NCI-H2171 (cell line): ENCODE data around the gene GADD45A.
A peak's percentile ranks its signal among the peaks of the same experiment; 100 is the strongest.
"Not testable (repeated sequence)": the region's sequence is repeated elsewhere in the genome, so short reads cannot be mapped to it uniquely, and the experiment has no call there.

Experiments used
- DNase-seq: peaks from one replicate; lab custom pipeline; 2025; lab: John Stamatoyannopoulos, UW

Gene GADD45A

DNA sequence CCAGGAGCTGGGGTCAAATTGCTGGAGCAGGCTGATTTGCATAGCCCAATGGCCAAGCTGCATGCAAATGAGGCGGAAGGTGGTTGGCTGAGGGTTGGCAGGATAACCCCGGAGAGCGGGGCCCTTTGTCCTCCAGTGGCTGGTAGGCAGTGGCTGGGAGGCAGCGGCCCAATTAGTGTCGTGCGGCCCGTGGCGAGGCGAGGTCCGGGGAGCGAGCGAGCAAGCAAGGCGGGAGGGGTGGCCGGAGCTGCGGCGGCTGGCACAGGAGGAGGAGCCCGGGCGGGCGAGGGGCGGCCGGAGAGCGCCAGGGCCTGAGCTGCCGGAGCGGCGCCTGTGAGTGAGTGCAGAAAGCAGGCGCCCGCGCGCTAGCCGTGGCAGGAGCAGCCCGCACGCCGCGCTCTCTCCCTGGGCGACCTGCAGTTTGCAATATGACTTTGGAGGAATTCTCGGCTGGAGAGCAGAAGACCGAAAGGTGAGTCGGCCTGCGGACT, at the start of gene GADD45A:
GADD45A (plus strand) TSS at position 135 of the 491 bp plus-strand sequence; CDS start at position 429, 294 bp downstream.
- peak; percentile 98 for DNase-seq

DNA sequence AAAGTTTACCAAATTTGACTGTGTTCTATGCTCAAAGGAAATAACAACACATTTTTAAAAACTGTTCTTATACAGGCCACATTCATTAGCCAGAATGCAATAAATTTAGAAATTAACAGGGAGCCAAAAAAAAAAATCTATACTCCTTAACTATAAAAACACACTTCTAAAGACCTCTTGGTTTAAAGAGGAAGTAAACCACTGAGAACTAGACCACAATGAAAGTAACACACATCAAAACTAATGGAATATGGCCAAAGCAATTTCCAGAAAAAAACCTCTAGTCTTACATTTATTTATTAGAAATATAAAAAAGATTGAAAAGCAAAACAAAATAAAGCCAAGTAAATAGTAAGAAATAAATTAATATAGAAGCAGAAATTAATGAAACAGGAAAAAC, 48.9 kb upstream of the GADD45A start:
- DNase-seq, result no peak

- no peak for DNase-seq
Observed at GRCh38 chr1:67639361-67639760, 45.6 kb upstream of the GADD45A start.

- DNase-seq, result no peak
Observed at GRCh38 chr1:67642629-67643028, 42.4 kb upstream of the GADD45A start.

DNA sequence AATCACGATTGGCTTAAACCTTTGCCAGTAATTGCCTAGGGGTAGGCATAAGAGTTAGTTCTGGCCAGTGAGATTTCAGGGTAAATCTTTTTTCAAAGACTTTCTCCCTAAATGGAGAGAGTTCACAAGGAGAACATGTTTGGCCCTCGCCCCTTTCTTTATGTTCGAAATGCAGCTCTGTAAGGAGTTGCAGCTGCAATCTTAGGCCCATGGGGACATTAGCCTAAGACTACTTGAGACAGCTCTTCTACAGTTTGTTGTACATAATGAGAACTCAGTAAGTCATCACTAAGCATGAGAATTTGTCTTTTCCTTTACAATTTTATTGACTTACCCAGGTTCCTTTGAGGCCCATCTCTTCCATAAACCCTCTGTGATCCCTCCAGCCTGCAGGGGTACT, 40.4 kb upstream of the GADD45A start:
- no peak for DNase-seq

- DNase-seq, result peak; percentile 11
Observed at GRCh38 chr1:67645495-67646144, 39.4 kb upstream of the GADD45A start.

- DNase-seq, result peak; percentile 88
Observed at GRCh38 chr1:67646145-67647035, 38.6 kb upstream of the GADD45A start.

- peak; percentile 51 for DNase-seq
Observed at GRCh38 chr1:67647036-67647798, 37.8 kb upstream of the GADD45A start.

- DNase-seq, result no peak
Observed at GRCh38 chr1:67647814-67648358, 37.1 kb upstream of the GADD45A start.

DNA sequence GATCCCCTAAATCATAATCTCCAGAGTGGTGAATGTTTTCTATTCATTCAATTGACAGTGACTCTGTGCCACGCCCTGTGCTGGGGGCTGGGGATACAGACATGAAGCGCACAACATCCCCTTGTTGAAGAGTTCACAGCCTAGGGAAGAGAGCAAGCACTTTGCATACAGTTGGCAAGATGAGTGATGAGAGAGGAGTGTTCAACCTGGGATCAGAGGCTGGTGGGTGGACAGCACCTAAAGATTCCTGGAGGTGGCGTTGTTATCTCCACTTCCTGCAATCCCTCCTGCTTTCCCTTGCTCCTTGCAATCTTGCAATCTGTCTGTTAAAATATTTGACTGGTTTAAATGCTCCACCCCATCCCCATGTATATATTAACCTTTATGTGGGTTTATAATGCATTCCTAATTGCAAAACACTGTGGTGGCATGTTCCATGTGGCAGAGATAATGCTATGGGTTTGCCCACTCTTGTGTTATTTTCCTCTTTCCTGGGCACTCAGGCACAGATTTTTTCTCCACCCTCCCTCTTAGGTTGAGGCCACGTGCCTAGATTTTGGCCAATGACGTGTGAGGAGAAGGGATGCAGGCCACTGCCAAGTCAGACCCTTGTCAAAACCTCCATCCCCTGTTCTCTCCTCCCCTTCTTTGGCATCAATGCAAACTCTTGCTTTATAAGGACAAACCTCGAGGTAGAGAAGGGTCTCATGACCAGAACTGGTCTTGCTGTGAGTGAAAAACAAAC, 36.2 kb upstream of the GADD45A start:
- DNase-seq, result no peak

DNA sequence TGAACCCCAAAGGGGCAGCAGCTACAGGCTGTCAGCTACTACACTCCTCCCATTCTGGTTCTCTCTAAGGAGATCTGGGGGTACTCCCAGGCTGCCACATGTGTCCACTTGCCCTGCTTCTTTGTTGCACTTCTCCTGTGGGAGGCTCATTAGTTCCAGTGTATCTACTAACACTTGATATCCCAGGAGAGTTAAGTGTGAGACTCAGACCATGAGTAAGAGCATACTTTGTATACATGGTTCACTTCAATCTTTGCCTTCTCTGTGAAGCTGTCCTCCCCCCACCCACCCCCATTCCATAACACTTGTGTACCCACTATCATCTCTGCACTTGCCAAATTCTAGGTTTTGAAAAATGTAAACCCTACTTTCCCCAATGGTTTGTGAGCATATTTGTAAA, 34.9 kb upstream of the GADD45A start:
- DNase-seq, result no peak

- no peak for DNase-seq
Observed at GRCh38 chr1:67651031-67651430, 34.0 kb upstream of the GADD45A start.

GRCh38 chr1:67652800-67653199, 32.2 kb upstream of the GADD45A start:
- DNase-seq, result no peak

DNA sequence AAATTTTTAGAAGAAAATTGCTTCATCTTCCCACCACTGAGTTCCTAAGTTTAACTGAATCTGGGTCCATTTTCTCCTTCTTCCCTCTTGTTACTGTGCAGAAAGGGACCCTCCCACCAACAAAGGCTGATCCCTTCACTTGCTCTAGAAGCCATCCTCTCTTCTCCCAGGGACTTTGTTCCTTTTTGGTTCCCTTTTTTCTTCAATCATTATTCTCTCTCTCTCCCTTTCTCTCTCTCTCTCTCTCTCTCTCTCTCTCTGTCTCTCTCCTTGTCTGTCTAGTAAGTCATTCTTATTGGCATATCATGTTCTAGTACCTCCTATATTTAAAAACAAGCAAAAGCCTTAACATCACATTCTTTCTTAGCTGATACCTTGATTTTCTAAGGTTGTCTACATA, 31.7 kb upstream of the GADD45A start:
- DNase-seq, result no peak

DNA sequence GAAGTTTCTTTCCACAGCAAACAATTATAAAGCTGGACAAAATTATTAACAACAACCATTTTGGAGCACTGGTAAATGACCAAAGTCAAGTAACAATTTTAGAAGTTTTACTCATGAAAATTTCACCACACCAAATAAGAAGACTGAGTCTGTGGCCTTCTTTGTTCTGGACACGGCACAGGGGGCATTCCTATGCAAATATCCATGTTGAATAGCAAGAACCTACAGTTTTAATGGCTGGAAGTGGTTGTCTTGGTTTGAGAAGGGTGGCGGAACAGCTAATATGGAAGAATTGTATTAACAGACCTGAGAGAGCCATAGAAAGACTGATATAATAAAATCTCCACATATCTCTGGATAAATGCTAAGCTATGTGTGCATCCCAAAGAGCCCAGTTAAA, 29.4 kb upstream of the GADD45A start:
- no peak for DNase-seq

DNA sequence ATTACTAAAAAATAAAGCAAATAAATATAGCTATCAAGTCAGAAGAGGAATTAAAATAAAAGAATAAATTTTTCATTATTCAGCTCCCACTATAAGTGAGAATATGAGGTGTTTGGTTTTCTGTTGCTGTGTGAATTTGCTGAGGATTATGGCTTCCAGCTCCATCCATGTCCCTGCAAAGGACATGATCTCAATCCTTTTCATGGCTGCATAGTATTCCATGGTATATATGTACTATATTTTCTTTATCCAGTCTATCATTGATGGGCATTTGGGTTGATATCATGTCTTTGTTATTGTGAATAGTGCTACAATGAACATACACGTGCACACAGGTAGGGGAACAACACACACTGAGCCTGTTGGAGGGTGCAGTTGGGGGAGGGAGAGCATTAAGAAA, 27.8 kb upstream of the GADD45A start:
- not testable (repeated sequence) for DNase-seq

- DNase-seq, result no peak
Observed at GRCh38 chr1:67659229-67659628, 25.8 kb upstream of the GADD45A start.

- no peak for DNase-seq
Observed at GRCh38 chr1:67662884-67663283, 22.1 kb upstream of the GADD45A start.

DNA sequence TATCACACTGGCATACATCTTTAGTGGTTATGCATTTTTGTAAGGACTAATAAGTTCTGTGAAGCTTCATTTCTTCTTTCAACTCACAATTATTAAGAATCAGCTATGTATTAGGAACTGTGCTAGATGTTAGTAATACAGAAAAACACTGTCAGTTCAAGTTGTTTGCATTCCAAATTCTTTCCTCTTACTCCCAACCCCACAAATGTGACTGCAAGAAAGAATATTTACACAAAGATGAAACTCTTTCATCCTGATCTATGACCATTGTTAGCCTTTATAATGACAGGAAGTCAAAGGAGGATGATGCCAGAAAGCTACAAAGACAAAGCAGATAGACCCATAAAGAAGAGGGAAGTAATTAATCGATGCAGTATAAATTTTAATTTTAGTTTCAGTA, 21.0 kb upstream of the GADD45A start:
- no peak for DNase-seq

DNA sequence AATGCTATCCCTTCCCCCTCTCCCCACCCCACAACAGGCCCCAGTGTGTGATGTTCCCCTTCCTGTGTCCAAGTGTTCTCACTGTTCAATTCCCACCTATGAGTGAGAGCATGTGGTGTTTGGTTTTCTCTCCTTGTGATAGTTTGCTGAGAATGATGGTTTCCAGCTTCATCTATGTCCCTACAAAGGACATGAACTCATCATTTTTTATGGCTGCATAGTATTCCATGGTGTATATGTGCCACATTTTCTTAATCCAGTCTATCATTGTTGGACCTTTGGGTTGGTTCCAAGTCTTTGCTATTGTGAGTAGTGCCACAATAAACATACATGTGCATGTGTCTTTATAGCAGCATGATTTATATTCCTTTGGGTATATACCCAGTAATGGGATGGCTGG, 19.7 kb upstream of the GADD45A start:
- DNase-seq, result not testable (repeated sequence)

DNA sequence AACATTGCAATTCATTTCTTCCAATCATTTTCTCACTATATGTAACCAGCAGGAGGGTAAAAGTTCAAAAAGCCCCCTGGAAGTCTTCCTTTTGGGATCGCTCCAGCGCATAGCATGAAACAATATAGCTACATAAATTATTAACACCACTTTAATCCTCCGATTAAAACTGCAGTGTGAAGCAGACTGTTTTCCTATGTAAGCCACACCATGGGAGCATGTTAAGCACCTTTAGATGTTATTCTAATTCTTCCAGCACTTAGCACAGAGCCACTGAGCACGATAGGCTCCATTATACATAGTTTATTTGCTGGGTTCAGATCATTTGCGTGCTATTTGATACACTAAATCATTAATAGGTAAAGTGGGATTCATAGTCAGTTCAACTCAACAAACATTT, 18.4 kb upstream of the GADD45A start:
- no peak for DNase-seq
